GM12878 (cell line): Measurements from ENCODE around the gene NR2F1. TPM values are rescaled to one million over a fixed set of nuclear protein-coding genes. Genes with fewer than 3 reads are reported as not detected.

Experiments used
- ATAC-seq: fragments of 200-7000 bp; cut with Tn5 transposase; 3 replicates; pipeline ENCODE4 v1.9.1; 2020; ENCODE audit warnings: mild to moderate bottlenecking, moderate library complexity
- BruUV-seq: library from RNA; stranded (reverse); fragments of 400-500 nt; replicated peaks from 2 replicates; lab custom pipeline; 2021; lab: Mats Ljungman, UMichigan
- CTCF ChIA-PET: fragments of 300-600 bp; sonication (Branson Sonifier 250); formaldehyde crosslinking; extraction: SDS; loops from one replicate; lab custom pipeline; 2021; ENCODE audit warnings: inconsistent platforms; lab: Yijun Ruan, JAX
- POLR2A ChIA-PET: fragments of 350-600 bp; formaldehyde crosslinking; extraction: SDS; loops from one replicate; lab custom pipeline; 2021; ENCODE audit warnings: inconsistent platforms; lab: Charles Lee
- RAD21 ChIA-PET: fragments of 300-600 bp; sonication (Branson Sonifier 250); formaldehyde crosslinking; loops from one replicate; lab custom pipeline; 2023; ENCODE audit warnings: antibody characterized with exemption; ENCODE audit not compliant: unreplicated experiment; lab: Charles Lee
- SMC1A ChIA-PET: fragments of 300-600 bp; sonication (Branson Sonifier 250); formaldehyde crosslinking; loops from one replicate; lab custom pipeline; 2023; ENCODE audit not compliant: unreplicated experiment, uncharacterized antibody; lab: Charles Lee
- DNase-seq: peaks from one replicate; pipeline ENCODE4 v3.0.0-alpha.2; 2011; ENCODE audit warnings: low read depth, low spot score
- FAIRE-seq: peaks from 3 replicates; lab custom pipeline; 2011; peaks lifted over from hg19 to GRCh38; lab: Jason Lieb, UNC
- H2AFZ ChIP-seq: 2 replicates; pipeline ENCODE4 v1.6.0; 2011; ENCODE audit warnings: low read depth, low read length, control low read depth; ENCODE audit not compliant: control insufficient read depth
- H3K27ac ChIP-seq: 2 replicates; pipeline ENCODE4 v1.5.1; 2011; ENCODE audit warnings: control low read depth; ENCODE audit not compliant: control insufficient read depth, insufficient read depth
- H3K27me3 ChIP-seq, 2 experiments: replicated peaks in 1 of 2; 2 replicates each; pipeline versions ENCODE4 v1.6.0 to v1.6.1; 2011; ENCODE audit warnings: low read length in 1 of 2; ENCODE audit not compliant: control insufficient read depth in 2 of 2, insufficient read depth in 2 of 2
- H3K36me3 ChIP-seq, 2 experiments: 2 replicates each; pipeline ENCODE4 v1.5.1; 2011; ENCODE audit warnings: low read length in 1 of 2; ENCODE audit not compliant: control insufficient read depth in 2 of 2, insufficient read depth in 2 of 2
- H3K4me1 ChIP-seq: 2 replicates; pipeline ENCODE4 v1.6.1; 2011; ENCODE audit warnings: mild to moderate bottlenecking, low read length, moderate library complexity, mixed read lengths; ENCODE audit not compliant: control insufficient read depth, insufficient read depth
- H3K4me2 ChIP-seq: 2 replicates; pipeline ENCODE4 v1.6.0; 2011; ENCODE audit warnings: control low read depth; ENCODE audit not compliant: control insufficient read depth, insufficient read depth
- H3K4me3 ChIP-seq: fragments of 200-600 bp; sonication (generic); 2 replicates; pipeline ENCODE4 v1.5.1; 2016
- H3K79me2 ChIP-seq: 2 replicates; pipeline ENCODE4 v1.6.0; 2011; ENCODE audit warnings: low read length; ENCODE audit not compliant: control insufficient read depth, insufficient read depth
- H3K9ac ChIP-seq: 2 replicates; pipeline ENCODE4 v1.8.0; 2011; ENCODE audit warnings: low read length, control low read depth, mixed read lengths; ENCODE audit not compliant: control insufficient read depth, insufficient read depth
- H3K9me3 ChIP-seq: replicated peaks from 3 replicates; pipeline ENCODE4 v1.5.1; 2011; ENCODE audit warnings: mild to moderate bottlenecking, low read length; ENCODE audit not compliant: control insufficient read depth, insufficient read depth
- H4K20me1 ChIP-seq: 2 replicates; pipeline ENCODE4 v1.6.0; 2011; ENCODE audit not compliant: control insufficient read depth, insufficient read depth
- CHD1 ChIP-seq: IDR thresholded peaks from 2 replicates; pipeline ENCODE4 v1.6.1; 2012; ENCODE audit warnings: low read depth, low read length, improper control_type of control experiment
- CHD2 ChIP-seq: IDR thresholded peaks from 2 replicates; pipeline ENCODE4 v1.6.1; 2011; ENCODE audit warnings: low read depth, low read length, improper control_type of control experiment, borderline replicate concordance
- FOS ChIP-seq: IDR thresholded peaks from 3 replicates; pipeline ENCODE4 v1.6.1; 2011; ENCODE audit warnings: borderline replicate concordance; ENCODE audit not compliant: insufficient read length; ENCODE audit errors: extremely low read depth
- HDGF ChIP-seq: fragments of 450-650 bp; IDR thresholded peaks from 2 replicates; pipeline ENCODE4 v1.6.1; 2016; ENCODE audit warnings: antibody characterized with exemption
- KDM1A ChIP-seq: fragments of 200-600 bp; sonication (generic); IDR thresholded peaks from 2 replicates; pipeline ENCODE4 v1.6.1; 2016; ENCODE audit warnings: borderline replicate concordance
- NFXL1 ChIP-seq: fragments of 450-650 bp; IDR thresholded peaks from 2 replicates; pipeline ENCODE4 v1.6.1; 2017; ENCODE audit warnings: antibody characterized with exemption, mild to moderate bottlenecking, borderline replicate concordance
- NR2F1 ChIP-seq: fragments of 450-650 bp; conservative IDR thresholded peaks from 2 replicates; pipeline ENCODE4 v1.6.1; 2017; ENCODE audit warnings: mild to moderate bottlenecking
- TBL1XR1 ChIP-seq: IDR thresholded peaks from 2 replicates; pipeline ENCODE4 v1.6.1; 2012; ENCODE audit warnings: low read depth, low read length, improper control_type of control experiment
- WGBS: methylation state at CpG from one replicate; pipeline ENCODE4 v1.1.6; 2016; ENCODE audit warnings: low lambda C conversion rate; ENCODE audit not compliant: insufficient replicate concordance, insufficient coverage; ENCODE audit errors: missing lambda C conversion rate; 5-methylcytosine and 5-hydroxymethylcytosine counted together
- in situ Hi-C: fragments of 300-500 bp; cut with MboI; formaldehyde crosslinking; loops from 9 replicates; pipeline ENCODE4 v1.14.3; 2018; ENCODE audit warnings: mixed read lengths
- intact Hi-C: fragments of 100-400 bp; cut with micrococcal nuclease; formaldehyde crosslinking; loops from one replicate; pipeline ENCODE4 v1.14.2; 2022; ENCODE audit not compliant: unreplicated experiment
- polyA plus RNA-seq, 11 experiments: library from polyadenylated mRNA; depleted of rRNA in 4 of 11; unstranded in 6 of 11; stranded (reverse) in 5 of 11; fragments of >200 nt; fragmentation: Nextera tagmentation in 4 of 11; fragmentation: Illumina TruSeq in 1 of 11; extraction: Ambion mirVana in 4 of 11; extraction: Trizol in 1 of 11; gene quantifications; 1 replicate in 1 of 11; 2 replicates in 10 of 11; pipeline versions ENCODE4 v1.2.1 to v1.2.3, GENCODE V29; 2011 to 2016; ENCODE audit warnings: inconsistent platforms in 2 of 11, missing spikeins in 2 of 11, low read depth in 1 of 11
- total RNA-seq, 4 experiments: library from RNA; depleted of rRNA in 3 of 4; stranded (reverse); fragments of >200 nt in 3 of 4; fragmentation: Illumina TruSeq in 1 of 4; extraction: Trizol in 1 of 4; gene quantifications; 2 replicates each; pipeline versions ENCODE4 v1.2.1 to v1.2.3, GENCODE V29; 2013 to 2021

The NR2F1 gene
- total and polyA plus RNA-seq, 10 of the 15 experiments (the other 5 are each of a cell fraction or from before 2014, with no cell fraction given) = 0.04 to 0.79 (median 0.36) TPM; not detected in 7

GRCh38 chr5:93599001-93599379 is 16.0 kb downstream of the NR2F1 start:
- Histone ChIP-seq H3K9ac (no peak overlapping the region), H3K36me3 (no peaks in the 10 kb centered on the region), H2AFZ (no peak overlapping the region), H3K9me3 (no peaks in the 10 kb centered on the region; the same call in 1 of the 3 replicates), H3K4me2 (no peak overlapping the region), H4K20me1 (no peaks in the 10 kb centered on the region), H3K4me3 (no peak overlapping the region), H3K4me1 (no peaks in the 10 kb centered on the region), H3K27ac (no peak overlapping the region), H3K27me3 (peaks cover 24 to 43% of the 10 kb centered on the region in 2 experiments), H3K79me2 (no peaks in the 10 kb centered on the region)
- ChIA-PET POLR2A (no interaction called here), CTCF (interaction anchor here (0.9 to 2.9 kb wide), 3 partner anchors 9 to 202 kb away, joined by 3 to 17 read pairs (median 4); no protein-coding TSS in a partner anchor), RAD21 (no interaction called here), SMC1A (interaction anchor here (5.9 kb wide), 1 partner anchor 202 kb away, joined by 21 read pairs; no protein-coding TSS in a partner anchor)
- DNase-seq (no peak), ATAC-seq (no peak), FAIRE-seq (no peak)
- intact Hi-C loops = no loop called here
- in situ Hi-C loops = loop anchor here (5.0 to 25.0 kb wide), 2 partner anchors 208 to 1088 kb away; no protein-coding TSS in a partner anchor
- 31% methylated on average over 5 of the region's 5 CpGs for WGBS
- BruUV-seq = no TSS peak
- TF ChIP-seq HDGF (no peak), CHD2 (no peak), TBL1XR1 (no peak), NR2F1 (no peak), KDM1A (no peak), NFXL1 (no peak), CHD1 (no peak), FOS (no peak)
